Measurements from ENCODE around the gene TXNL4A. TPM values are rescaled to one million over a fixed set of nuclear protein-coding genes. Genes with fewer than 3 reads are reported as not detected.

Gene TXNL4A
- total RNA-seq, 2 experiments from 2014 or later, result 185 to 186 TPM

DNA sequence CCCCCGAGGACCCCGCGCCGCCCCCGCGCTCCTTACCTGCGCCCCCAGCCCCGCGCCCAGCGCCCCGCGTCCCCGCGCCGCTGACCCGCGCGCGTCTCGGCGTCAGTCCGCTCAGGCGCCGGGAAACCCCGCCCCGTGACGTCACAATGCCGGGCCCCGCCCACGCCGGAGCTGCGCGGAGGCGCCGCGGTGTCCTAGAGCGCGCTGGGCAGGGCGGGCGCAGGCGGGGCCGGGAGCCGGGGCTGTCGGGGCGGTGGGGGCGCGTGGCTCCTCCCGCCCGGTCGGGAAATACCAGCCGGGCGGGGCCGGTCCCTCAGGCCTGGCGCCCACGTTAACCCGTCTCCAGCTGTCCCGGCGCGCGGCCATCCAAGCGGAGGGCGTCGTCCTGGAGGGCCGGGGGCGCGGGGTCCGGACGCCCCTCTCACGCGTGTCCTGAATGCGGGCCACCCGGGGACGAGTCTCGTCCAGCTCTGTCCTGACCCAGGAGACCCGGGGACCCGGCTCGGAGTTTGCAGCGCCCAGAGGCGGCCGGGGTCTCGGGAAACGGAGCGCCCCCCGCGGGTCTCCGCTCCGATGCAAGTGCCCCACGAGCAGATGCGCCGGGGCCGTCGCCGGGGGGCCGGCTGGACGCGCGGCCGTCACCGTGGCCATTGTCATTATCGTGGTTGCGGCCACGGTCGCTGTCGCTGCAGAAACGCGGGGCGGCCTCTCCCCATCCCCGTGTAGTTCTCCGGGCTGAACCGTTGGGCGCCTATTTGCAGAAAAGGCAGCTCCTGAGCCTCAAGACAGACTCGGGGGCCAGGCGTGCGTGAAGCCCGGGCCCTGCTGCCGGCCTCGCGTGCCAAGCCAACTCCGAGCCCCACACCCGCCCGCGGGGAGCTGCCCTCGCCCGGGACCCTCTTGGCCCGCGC, 36.6 kb downstream of the TXNL4A start, which contains the start of gene SLC66A2:
Gene SLC66A2 (minus strand): TSS at position 109 of the 911 bp plus-strand sequence. CDS start 727 bp downstream, outside the sequence.
- peak; percentile 94 for DNase-seq
- H3K27ac Mint-ChIP-seq, result peak within 1 kb of the TSS; percentile 55
- H3K4me1 Mint-ChIP-seq (ENCODE audit: low read depth), result peaks cover 31% of the 10 kb centered on the region
- H3K27me3 Mint-ChIP-seq (ENCODE audit: low read depth), result no peaks in the 10 kb centered on the region
- intact Hi-C loops (cut with micrococcal nuclease), result loop anchor here (1.0 to 5.0 kb wide), 7 partner anchors 13 to 554 kb away; partner anchors contain the start of genes CTDP1, HSBP1L1, NFATC1 and RBFA
- CTCF ChIA-PET, result interaction anchor here (0.5 to 1.4 kb wide), 3 partner anchors 22 to 84 kb away, joined by 3 to 4 read pairs (median 3); no protein-coding TSS in a partner anchor
- H3K9me3 Mint-ChIP-seq, result no peaks in the 10 kb centered on the region
- peaks cover 8% of the 10 kb centered on the region for H3K36me3 Mint-ChIP-seq (ENCODE audit: low read depth)
- H3K4me3 Mint-ChIP-seq, result peak within 1 kb of the TSS; percentile 78

DNA sequence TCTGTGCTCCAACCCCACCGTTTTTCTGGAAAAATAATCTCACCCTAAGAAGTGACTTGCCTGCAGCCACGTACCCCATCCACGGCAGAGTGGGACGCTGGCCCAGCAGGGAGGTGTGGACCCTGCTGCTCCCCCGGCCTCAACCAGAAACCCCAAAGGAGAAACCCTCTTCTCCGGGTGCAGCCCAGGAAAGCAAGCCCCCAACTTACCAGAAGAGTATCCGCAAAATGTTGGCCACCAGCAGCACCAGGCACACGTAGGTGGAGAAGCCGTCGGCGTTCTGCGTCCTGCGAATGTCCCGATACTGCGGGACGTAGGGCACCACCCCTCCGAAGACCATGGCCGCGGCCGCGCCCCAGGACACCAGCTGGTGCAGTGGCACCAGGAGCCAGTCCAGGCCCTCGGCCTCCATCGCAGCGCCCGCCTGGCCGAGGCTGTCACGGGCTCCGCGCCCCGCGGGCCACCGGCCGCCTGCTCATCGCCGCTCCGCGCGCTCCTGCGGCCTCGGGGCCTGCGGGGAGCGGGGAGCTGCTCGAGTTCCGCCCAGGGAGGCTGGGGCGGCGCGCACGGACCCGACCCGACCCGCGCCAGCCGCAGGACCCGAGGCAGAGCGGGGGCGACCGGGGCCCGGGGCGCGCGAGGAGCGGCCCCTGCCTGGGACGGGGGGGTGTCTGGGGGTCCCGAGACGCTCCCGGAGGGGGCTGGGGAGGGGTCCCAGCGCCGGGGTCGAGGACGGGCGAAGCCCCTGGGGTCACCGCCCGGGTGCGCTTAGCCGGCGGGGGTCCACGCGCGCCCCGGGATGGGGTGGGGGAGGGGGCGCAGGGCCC, 37.6 kb downstream of the TXNL4A start:
- Mint-ChIP-seq H3K4me3 (peak overlapping the region; percentile 78), H3K27ac (peak overlapping the region; percentile 55), H3K36me3 (ENCODE audit: low read depth) (peaks cover 8% of the 10 kb centered on the region), H3K27me3 (ENCODE audit: low read depth) (no peaks in the 10 kb centered on the region), H3K4me1 (ENCODE audit: low read depth) (peaks cover 37% of the 10 kb centered on the region), H3K9me3 (no peaks in the 10 kb centered on the region)
- intact Hi-C loops (cut with micrococcal nuclease), result loop anchor here (1.0 to 5.0 kb wide), 7 partner anchors 14 to 553 kb away; partner anchors contain the start of genes CTDP1, HSBP1L1, NFATC1 and RBFA
- DNase-seq, result no peak
- CTCF ChIA-PET, result no interaction called here

DNA sequence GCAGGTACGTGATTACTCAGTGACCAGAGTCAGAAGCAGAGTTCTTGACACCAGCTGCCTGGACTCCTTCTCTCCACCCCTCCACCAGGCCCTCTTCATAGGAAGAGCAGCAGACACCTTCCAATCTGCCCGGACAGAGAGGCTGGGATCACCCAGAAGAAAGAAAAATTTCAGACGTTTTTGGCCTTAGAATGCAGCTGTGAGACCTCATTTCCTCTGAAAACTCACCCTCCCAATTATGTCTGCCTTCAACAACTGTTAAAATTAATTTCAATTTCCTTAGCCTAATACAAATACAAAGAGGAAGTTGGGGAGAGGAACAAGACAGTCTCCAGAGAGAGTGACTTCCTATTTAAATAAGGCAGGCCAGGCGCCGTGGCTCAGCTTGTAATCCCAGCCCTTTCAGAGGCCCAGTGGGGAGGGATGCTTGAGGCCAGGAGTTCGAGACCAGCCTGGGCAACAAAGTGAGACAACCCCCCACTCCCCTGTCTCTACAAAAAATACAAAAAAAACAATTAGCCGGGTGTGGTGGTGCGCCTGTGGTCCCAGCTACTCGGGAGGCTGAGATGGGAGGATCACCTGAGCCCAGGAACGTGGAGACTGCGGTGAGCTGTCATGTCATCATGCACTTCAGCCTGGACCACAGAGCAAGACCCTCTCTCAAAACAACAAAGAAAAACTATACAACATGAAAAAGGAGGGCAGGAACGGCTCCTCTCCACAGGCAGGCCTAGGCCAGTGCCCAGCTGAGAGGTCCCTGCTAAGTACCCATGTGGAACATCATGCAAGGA, 38.5 kb downstream of the TXNL4A start:
- Mint-ChIP-seq H3K4me3 (peak overlapping the region; percentile 78), H3K36me3 (ENCODE audit: low read depth) (peaks cover 8% of the 10 kb centered on the region), H3K27ac (peak overlapping the region; percentile 55), H3K27me3 (ENCODE audit: low read depth) (no peaks in the 10 kb centered on the region), H3K9me3 (no peaks in the 10 kb centered on the region), H3K4me1 (ENCODE audit: low read depth) (peaks cover 39% of the 10 kb centered on the region)
- intact Hi-C loops (cut with micrococcal nuclease), result loop anchor here (2.0 to 5.0 kb wide), 3 partner anchors 37 to 553 kb away; partner anchors contain the start of gene NFATC1
- peak; percentile 32 for DNase-seq
- CTCF ChIA-PET, result no interaction called here

DNA sequence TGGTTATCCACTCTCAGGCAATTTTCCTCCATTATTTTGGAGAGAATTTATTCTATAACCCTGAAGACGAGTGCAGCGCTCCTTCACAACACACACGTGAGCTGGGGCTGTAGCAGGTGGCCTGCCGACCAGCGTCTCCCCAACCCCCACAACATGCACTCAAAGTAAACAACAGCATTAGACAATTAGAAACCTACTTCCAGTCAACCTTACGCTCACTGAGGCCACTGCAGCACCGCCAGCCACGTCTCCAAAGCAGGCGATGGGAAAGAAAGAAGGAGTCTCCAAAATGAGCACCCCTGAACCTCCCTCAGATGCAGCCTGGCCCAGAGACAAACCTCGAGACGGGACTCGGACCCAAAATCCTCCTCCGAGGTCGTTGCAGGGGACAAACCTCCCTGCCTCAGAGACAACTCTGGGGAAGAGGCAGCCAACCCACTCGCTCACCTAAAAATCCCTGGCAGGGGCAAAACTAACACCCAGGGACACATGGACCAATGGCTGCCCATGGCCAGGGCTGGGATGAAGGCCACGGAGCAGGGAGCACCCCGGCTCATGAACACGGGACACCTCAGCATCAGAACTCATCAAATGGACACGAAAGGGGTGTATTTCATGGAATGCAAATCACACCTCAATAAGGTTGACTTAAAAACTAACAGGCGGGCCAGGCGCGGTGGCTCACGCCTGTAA, 39.5 kb downstream of the TXNL4A start:
- Mint-ChIP-seq H3K36me3 (ENCODE audit: low read depth) (peaks cover 8% of the 10 kb centered on the region), H3K4me1 (ENCODE audit: low read depth) (peaks cover 46% of the 10 kb centered on the region), H3K4me3 (no peak overlapping the region), H3K9me3 (no peaks in the 10 kb centered on the region), H3K27me3 (ENCODE audit: low read depth) (no peaks in the 10 kb centered on the region), H3K27ac (no peak overlapping the region)
- CTCF ChIA-PET, result no interaction called here
- intact Hi-C loops (cut with micrococcal nuclease), result no loop called here
- DNase-seq, result no peak

DNA sequence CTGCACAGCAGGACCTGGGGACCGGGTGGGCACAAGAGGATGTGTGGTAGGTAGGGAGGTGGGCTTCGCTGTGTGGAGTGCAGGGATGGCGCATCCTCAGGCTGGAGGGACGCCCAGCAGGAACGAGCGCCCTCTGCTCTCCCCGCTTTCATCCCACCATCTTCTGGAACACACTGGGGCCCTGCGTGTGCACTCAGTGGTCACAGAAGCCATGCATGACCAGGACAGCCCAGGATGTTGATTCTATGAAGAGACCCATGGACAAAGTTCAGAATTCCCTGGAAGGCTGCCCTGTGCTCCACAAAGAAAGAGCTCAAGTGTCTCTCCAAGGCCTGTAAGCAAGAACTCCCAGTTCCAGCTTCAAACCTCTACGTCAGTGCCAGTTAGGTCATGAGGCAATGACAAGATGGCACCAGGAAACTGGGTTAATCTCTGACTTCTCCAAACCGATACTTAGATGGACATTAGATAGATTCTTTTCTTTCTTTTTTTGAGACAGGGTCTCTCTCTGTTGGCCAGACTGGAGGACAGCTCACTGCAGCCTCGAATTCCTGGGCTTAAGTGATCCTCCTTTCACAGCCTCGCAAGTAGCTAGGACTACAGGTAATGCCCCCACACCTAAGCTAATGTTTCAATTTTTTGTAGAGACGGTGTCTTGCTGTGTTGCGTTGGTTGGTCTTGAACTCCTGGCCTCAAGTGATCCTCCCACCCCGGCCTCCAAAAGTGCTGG, 40.3 kb downstream of the TXNL4A start:
- Mint-ChIP-seq H3K27ac (no peak overlapping the region), H3K36me3 (ENCODE audit: low read depth) (peaks cover 8% of the 10 kb centered on the region), H3K4me3 (no peak overlapping the region), H3K27me3 (ENCODE audit: low read depth) (no peaks in the 10 kb centered on the region), H3K9me3 (no peaks in the 10 kb centered on the region), H3K4me1 (ENCODE audit: low read depth) (peaks cover 46% of the 10 kb centered on the region)
- intact Hi-C loops (cut with micrococcal nuclease), result no loop called here
- CTCF ChIA-PET, result no interaction called here
- DNase-seq, result no peak

DNA sequence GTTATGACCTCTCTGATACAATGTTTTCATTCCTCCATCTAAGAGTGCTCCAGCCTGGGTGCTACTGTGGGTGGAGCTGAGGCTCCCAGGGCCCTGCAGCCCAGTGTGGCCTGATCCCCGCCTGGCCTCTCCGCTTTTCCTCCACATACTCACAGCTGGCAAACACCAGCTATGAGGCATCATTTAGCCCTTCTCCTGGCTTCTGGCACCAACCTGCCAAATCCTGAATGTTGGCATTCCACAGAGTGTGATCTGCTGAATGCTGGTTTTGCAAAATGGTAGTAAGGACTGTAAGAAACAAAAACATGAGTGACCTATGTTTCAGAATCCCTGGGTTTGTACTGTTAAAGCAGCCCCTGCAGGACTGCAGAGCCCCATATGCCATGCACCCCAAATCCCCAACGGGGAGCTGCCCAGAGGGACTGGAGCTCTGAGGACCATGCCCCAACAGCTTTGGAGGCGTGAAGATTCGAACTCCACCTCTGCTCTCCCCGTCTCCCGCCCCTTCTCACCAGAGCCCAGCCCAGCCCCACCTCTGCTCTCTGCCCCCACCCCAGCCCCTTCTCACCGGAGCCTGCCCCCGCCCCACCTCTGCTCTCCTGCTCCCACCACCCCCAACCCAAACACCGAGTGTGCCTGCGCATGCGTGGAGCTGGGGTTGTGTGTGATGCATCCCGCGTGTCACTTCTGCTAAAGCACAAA, 41.2 kb downstream of the TXNL4A start:
- H3K9me3 Mint-ChIP-seq, result no peaks in the 10 kb centered on the region
- H3K36me3 Mint-ChIP-seq (ENCODE audit: low read depth), result peaks cover 11% of the 10 kb centered on the region
- peaks cover 46% of the 10 kb centered on the region for H3K4me1 Mint-ChIP-seq (ENCODE audit: low read depth)
- intact Hi-C loops (cut with micrococcal nuclease), result no loop called here
- H3K27ac Mint-ChIP-seq, result no peak overlapping the region
- no peak for DNase-seq
- CTCF ChIA-PET, result no interaction called here
- H3K4me3 Mint-ChIP-seq, result no peak overlapping the region
- no peaks in the 10 kb centered on the region for H3K27me3 Mint-ChIP-seq (ENCODE audit: low read depth)

DNA sequence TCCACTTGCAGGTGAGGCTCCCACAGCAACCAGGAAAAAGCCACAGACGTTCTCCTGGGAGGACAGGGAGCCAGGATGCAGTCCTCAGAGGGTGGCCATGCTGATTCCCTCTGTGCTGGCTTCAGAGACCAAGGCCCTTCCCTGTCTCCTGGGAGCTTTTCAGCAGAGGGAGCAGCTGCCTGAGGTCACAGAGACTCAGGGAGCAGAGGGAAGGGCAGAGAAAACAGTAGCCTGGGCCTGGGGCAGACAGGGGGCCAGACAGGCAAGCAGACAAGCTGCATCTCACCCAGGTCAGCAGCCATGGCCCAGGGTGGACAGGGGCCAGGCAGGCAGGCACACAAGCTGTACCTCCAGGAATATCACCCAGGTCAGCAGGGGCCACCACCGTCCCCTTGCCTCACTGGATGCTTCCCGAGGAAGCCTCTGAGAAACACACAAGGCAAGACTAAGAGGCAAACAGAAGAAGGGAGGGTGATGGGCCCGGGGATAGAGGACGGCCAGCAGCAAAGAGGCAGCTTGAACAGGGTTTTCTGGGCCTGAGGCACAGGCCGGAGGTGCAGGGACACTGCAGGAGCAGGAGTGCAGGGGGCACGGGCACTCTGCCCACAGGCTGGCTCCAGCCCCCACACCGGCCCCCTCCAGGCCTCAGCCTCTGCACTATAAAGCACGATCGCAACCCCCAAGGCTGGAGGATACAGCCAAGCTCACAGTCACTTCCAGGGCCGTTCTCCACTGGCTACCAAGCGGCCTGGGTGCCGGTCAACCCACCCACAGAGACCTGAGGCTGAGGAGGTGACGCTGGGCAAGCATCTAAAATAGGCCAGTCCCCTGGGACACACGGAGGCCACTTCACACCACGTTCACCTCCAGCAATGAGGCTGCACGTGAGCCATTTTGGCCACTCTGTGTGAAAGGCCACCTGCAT, 43.0 kb downstream of the TXNL4A start:
- Mint-ChIP-seq H3K27me3 (ENCODE audit: low read depth) (no peaks in the 10 kb centered on the region), H3K4me1 (ENCODE audit: low read depth) (peaks cover 44% of the 10 kb centered on the region), H3K27ac (no peak overlapping the region), H3K36me3 (ENCODE audit: low read depth) (peaks cover 22% of the 10 kb centered on the region), H3K9me3 (no peaks in the 10 kb centered on the region), H3K4me3 (no peak overlapping the region)
- no peak for DNase-seq
- CTCF ChIA-PET, result interaction anchor here (0.6 to 1.0 kb wide), 2 partner anchors 40 to 416 kb away, joined by 3 read pairs; no protein-coding TSS in a partner anchor
- intact Hi-C loops (cut with micrococcal nuclease), result no loop called here

DNA sequence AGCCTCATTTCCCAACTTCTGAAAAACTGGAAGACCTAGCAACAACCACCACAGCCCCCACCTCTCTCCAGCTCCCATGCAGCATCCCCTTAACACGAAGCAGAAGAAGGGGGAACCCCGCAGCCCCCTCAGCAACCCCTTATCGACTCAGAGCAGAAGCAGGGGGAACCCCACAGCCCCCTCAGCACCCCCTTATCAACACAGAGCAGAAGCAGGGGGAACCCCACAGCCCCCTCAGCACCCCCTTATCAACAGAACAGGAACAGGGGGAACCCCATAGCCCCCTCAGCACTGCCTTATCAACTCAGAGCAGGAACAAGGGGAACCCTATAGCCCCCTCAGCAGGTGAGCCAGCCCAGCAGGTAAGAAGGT, 43.6 kb downstream of the TXNL4A start:
- H3K4me1 Mint-ChIP-seq (ENCODE audit: low read depth), result peaks cover 38% of the 10 kb centered on the region

DNA sequence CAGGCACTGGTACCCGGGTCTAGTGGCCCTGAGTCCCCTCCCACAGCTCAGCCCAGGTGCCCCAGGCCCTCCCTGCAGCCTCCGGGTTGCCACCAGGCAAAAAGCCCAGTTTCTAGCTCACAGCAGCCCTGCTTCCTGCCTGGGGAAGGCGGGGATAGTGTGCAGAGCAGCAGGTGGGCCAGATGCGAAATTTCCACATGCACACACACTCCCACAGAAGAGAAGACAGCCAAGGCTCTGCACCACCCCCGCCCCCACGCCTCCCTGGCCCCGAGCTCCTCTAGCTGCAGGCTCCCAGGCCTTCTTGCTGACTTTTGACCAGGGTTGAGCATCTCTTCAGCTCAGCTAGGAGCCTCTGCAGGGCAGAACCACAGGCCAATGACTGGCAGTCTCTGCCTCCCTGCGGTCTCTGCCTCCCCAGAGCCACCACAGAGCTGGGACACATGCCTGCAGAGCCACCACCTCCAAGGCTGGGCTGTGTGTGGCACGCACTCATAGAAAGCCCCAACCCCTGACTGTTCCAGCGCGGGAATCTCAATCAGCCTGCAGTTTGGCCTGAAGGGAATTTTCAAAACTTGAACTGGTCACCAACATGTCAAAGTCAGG, 44.1 kb downstream of the TXNL4A start:
- H3K4me1 Mint-ChIP-seq (ENCODE audit: low read depth), result peaks cover 33% of the 10 kb centered on the region
- DNase-seq, result peak; percentile 40

More for the DNA sequence above, 43.6 kb downstream of the TXNL4A start:
- Mint-ChIP-seq H3K4me3 (no peak overlapping the region), H3K27ac (no peak overlapping the region), H3K36me3 (ENCODE audit: low read depth) (peaks cover 28% of the 10 kb centered on the region), H3K27me3 (ENCODE audit: low read depth) (no peaks in the 10 kb centered on the region), H3K9me3 (no peaks in the 10 kb centered on the region)
- CTCF ChIA-PET, result interaction anchor here (1.0 kb wide), 2 partner anchors 41 to 80 kb away, joined by 3 read pairs; no protein-coding TSS in a partner anchor
- no peak for DNase-seq
- intact Hi-C loops (cut with micrococcal nuclease), result no loop called here

More for the DNA sequence above, 44.1 kb downstream of the TXNL4A start:
- Mint-ChIP-seq H3K9me3 (no peaks in the 10 kb centered on the region), H3K27me3 (ENCODE audit: low read depth) (no peaks in the 10 kb centered on the region), H3K36me3 (ENCODE audit: low read depth) (peaks cover 30% of the 10 kb centered on the region), H3K27ac (peak overlapping the region; percentile 30), H3K4me3 (no peak overlapping the region)
- intact Hi-C loops (cut with micrococcal nuclease), result no loop called here
- CTCF ChIA-PET, result interaction anchor here (1.0 kb wide), 1 partner anchor 80 kb away, joined by 3 read pairs; no protein-coding TSS in a partner anchor

All from activated naive CD4-positive, alpha-beta T cell treated with anti-CD3 and anti-CD28 coated beads for 36 hours (primary cell).